Endodermal cell (in vitro differentiated cells): ENCODE results near the gene MS4A10. TPM values are rescaled to one million over a fixed set of nuclear protein-coding genes. Genes with fewer than 3 reads are reported as not detected.

Source experiments
- DNase-seq: peaks from one replicate; pipeline ENCODE4 v3.0.0-alpha.2; 2017
- H3K27ac ChIP-seq: 2 replicates; pipeline ENCODE4 v1.5.1; 2013; ENCODE audit warnings: mild to moderate bottlenecking, low read depth, low read length, moderate library complexity
- H3K27me3 ChIP-seq: 2 replicates; pipeline ENCODE4 v1.6.1; 2013; ENCODE audit warnings: mild to moderate bottlenecking, low read length, moderate library complexity; ENCODE audit not compliant: insufficient read depth, control insufficient read depth, poor library complexity, severe bottlenecking
- H3K36me3 ChIP-seq: 2 replicates; pipeline ENCODE4 v1.7.0; 2013; ENCODE audit warnings: mild to moderate bottlenecking, low read length, moderate library complexity; ENCODE audit not compliant: control insufficient read depth, insufficient read depth
- H3K4me1 ChIP-seq: one replicate; pipeline ENCODE4 v1.7.0; 2013; ENCODE audit warnings: low read length; ENCODE audit not compliant: control insufficient read depth, insufficient read depth
- H3K4me3 ChIP-seq: 2 replicates; pipeline ENCODE4 v1.5.1; 2013; ENCODE audit warnings: mild to moderate bottlenecking, low read length, moderate library complexity
- H3K9ac ChIP-seq: 2 replicates; pipeline ENCODE4 v1.6.1; 2013; ENCODE audit warnings: mild to moderate bottlenecking, low read length, moderate library complexity; ENCODE audit not compliant: poor library complexity, severe bottlenecking; ENCODE audit errors: extremely low read depth
- H3K9me3 ChIP-seq: 2 replicates; pipeline ENCODE4 v1.6.1; 2013; ENCODE audit warnings: mild to moderate bottlenecking, low read length, moderate library complexity; ENCODE audit not compliant: control insufficient read depth
- H3K27ac Mint-ChIP-seq: 2 replicates; pipeline ENCODE4 v1.8.0; 2020; ENCODE audit warnings: mixed read lengths
- H3K27me3 Mint-ChIP-seq: 2 replicates; pipeline ENCODE4 v1.8.0; 2021; ENCODE audit warnings: mild to moderate bottlenecking, mixed read lengths; ENCODE audit not compliant: insufficient read depth
- H3K36me3 Mint-ChIP-seq: 2 replicates; pipeline ENCODE4 v1.8.0; 2020; ENCODE audit warnings: low read depth, mixed read lengths
- H3K4me1 Mint-ChIP-seq: 2 replicates; pipeline ENCODE4 v1.8.0; 2020; ENCODE audit warnings: mixed read lengths
- H3K4me3 Mint-ChIP-seq: 2 replicates; pipeline ENCODE4 v1.8.0; 2020; ENCODE audit warnings: mild to moderate bottlenecking, moderate library complexity, mixed read lengths
- H3K9me3 Mint-ChIP-seq: 2 replicates; pipeline ENCODE4 v1.8.0; 2020; ENCODE audit warnings: mild to moderate bottlenecking, mixed read lengths
- WGBS, 2 experiments: methylation state at CpG; one replicate each; pipeline versions ENCODE4 v1.1.5 to v1.1.7; 2013; ENCODE audit warnings: missing lambda C conversion rate in 2 of 2, mixed read lengths in 1 of 2; ENCODE audit not compliant: insufficient coverage in 1 of 2, insufficient read length in 1 of 2; 5-methylcytosine and 5-hydroxymethylcytosine counted together
- total RNA-seq, 2 donors: library from RNA; stranded (reverse); fragmentation: NEBNext Ultra II Directional in 1 of 2; extraction: Animal tissue kit (Norgen Biotek cat#: 25700) in 1 of 2; gene quantifications; 2 replicates in 1 of 2; 3 replicates in 1 of 2; pipeline ENCODE4 v1.2.1, GENCODE V29; 2021
- TF ChIP-seq, protein P1 (sequence below): fragments of 200-600 bp; sonication (generic); conservative IDR thresholded peaks from 2 replicates; pipeline ENCODE4 v1.5.0; 2021; ENCODE audit warnings: antibody characterized with exemption, mild to moderate bottlenecking

Gene MS4A10
- total RNA-seq, 2 donors from 2014 or later = not detected

DNA sequence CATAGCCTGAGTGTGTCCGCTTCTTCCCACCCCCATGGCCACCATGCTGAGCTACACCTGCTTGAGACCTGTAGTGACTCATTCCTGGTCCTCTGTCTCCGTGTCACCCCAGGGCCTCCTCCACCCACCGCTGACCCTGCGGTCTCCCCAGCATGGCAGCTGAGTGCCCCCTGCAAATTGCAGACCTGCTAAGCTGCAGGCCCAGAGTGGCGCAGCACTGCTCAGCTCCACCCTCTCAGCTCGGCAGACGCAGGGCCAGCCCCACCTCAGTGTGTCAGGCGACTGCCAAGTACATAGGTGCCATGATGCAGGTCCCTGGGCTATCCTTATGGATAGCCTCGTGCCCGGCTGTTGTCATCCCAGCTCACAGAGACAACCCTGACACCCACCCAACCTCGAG, 15.3 kb upstream of the MS4A10 start:
- no peak overlapping the region for H3K9ac ChIP-seq
- Mint-ChIP-seq H3K9me3 (no peaks in the 10 kb centered on the region), H3K4me1 (no peaks in the 10 kb centered on the region), H3K27me3 (peaks cover 40% of the 10 kb centered on the region), H3K36me3 (no peaks in the 10 kb centered on the region), H3K27ac (no peak overlapping the region), H3K4me3 (no peak overlapping the region)
- TF ChIP-seq, protein P1, sequence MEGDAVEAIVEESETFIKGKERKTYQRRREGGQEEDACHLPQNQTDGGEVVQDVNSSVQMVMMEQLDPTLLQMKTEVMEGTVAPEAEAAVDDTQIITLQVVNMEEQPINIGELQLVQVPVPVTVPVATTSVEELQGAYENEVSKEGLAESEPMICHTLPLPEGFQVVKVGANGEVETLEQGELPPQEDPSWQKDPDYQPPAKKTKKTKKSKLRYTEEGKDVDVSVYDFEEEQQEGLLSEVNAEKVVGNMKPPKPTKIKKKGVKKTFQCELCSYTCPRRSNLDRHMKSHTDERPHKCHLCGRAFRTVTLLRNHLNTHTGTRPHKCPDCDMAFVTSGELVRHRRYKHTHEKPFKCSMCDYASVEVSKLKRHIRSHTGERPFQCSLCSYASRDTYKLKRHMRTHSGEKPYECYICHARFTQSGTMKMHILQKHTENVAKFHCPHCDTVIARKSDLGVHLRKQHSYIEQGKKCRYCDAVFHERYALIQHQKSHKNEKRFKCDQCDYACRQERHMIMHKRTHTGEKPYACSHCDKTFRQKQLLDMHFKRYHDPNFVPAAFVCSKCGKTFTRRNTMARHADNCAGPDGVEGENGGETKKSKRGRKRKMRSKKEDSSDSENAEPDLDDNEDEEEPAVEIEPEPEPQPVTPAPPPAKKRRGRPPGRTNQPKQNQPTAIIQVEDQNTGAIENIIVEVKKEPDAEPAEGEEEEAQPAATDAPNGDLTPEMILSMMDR = no peak
- 88% methylated on average over 5 to 11 of the region's 11 CpGs for WGBS, 2 experiments
- peaks cover 6% of the 10 kb centered on the region for H3K27me3 ChIP-seq
- H3K9me3 ChIP-seq = no peaks in the 10 kb centered on the region
- no peak for DNase-seq
- H3K4me1 ChIP-seq = no peaks in the 10 kb centered on the region
- no peak overlapping the region for H3K4me3 ChIP-seq
- no peak overlapping the region for H3K27ac ChIP-seq
- no peaks in the 10 kb centered on the region for H3K36me3 ChIP-seq

DNA sequence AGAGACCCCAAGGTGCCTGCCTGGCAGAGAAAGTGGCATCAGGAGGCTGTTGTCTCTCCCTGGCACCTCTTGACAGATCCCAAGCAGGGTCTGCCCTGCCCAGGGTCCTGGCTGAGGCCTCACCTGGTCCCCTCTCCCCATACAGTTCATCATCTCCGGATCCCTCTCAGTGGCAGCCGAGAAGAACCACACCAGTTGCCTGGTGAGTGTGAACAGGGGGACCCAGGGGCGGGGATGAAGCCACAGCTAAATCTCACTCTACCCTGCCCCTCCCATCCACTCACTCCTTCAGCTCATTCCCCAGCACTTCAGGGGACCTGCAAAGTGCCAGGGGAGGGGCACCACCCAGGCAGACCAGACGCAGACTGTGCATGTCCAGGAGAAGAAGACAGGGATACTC, 14.0 kb upstream of the MS4A10 start:
- Mint-ChIP-seq H3K36me3 (no peaks in the 10 kb centered on the region), H3K4me1 (no peaks in the 10 kb centered on the region)

DNA sequence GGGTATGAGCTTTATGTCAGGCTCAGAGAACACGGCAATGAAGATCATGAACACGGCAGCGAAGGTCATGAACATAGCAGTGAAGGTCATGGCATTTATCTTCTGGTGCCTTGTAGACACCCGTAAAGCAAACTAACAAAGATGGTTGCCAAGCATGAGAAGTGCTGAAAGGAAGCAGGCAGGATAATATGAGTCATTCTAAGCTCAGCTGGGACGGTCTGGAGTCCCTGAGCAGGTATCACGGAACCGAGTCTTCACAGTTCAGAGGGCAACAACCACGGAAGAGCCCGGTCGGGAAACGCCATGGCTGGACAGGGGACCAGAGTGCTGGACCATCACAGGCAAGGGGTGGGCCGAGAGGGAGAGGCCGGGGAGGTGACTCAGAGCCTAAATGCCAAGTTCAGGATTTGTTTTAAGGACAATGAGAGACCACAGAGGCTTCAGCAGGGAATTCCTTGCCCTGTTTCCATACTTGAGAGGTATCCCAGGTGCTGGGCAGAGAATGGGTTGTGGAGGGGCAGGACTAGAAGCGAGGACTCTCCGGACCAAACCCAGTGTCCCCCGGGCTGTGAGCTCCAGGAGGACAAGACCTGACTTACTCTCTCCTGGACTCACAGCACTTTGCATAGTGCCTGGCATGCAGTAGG, 13.1 kb upstream of the MS4A10 start:
- WGBS, 2 experiments = 91 to 92% methylated on average over 13 to 16 of the region's 16 CpGs
- no peaks in the 10 kb centered on the region for H3K36me3 Mint-ChIP-seq

More for the DNA sequence above, 14.0 kb upstream of the MS4A10 start:
- Mint-ChIP-seq H3K9me3 (no peaks in the 10 kb centered on the region), H3K27ac (no peak overlapping the region), H3K4me3 (no peak overlapping the region), H3K27me3 (peaks cover 42% of the 10 kb centered on the region)
- no peak for DNase-seq
- Histone ChIP-seq H3K9me3 (no peaks in the 10 kb centered on the region), H3K4me1 (no peaks in the 10 kb centered on the region), H3K36me3 (no peaks in the 10 kb centered on the region), H3K27ac (no peak overlapping the region), H3K27me3 (peaks cover 6% of the 10 kb centered on the region), H3K4me3 (no peak overlapping the region), H3K9ac (no peak overlapping the region)
- TF ChIP-seq, protein P1 = no peak
- WGBS, 2 experiments = 95 to 100% methylated on average over 1 to 4 of the region's 4 CpGs

More for the DNA sequence above, 13.1 kb upstream of the MS4A10 start:
- no peak for DNase-seq
- peaks cover 2% of the 10 kb centered on the region for H3K27me3 ChIP-seq
- H3K27ac Mint-ChIP-seq = no peak overlapping the region
- H3K4me1 ChIP-seq = no peaks in the 10 kb centered on the region
- no peaks in the 10 kb centered on the region for H3K36me3 ChIP-seq
- TF ChIP-seq, protein P1 = no peak
- H3K9me3 Mint-ChIP-seq = no peaks in the 10 kb centered on the region
- H3K4me3 ChIP-seq = no peak overlapping the region
- no peak overlapping the region for H3K27ac ChIP-seq
- peaks cover 38% of the 10 kb centered on the region for H3K27me3 Mint-ChIP-seq
- no peaks in the 10 kb centered on the region for H3K4me1 Mint-ChIP-seq
- no peak overlapping the region for H3K9ac ChIP-seq
- H3K4me3 Mint-ChIP-seq = no peak overlapping the region
- no peaks in the 10 kb centered on the region for H3K9me3 ChIP-seq
